SK-N-SH (cell line): ENCODE data around the gene HS6ST1. TPM values are rescaled to one million over a fixed set of nuclear protein-coding genes. Genes with fewer than 3 reads are reported as not detected.

ENCODE experiments used
- CTCF ChIA-PET: fragments of 300-600, 350-600 bp; formaldehyde crosslinking; extraction: SDS; loops from one replicate; lab custom pipeline; 2021; lab: Yijun Ruan, JAX
- POLR2A ChIA-PET: fragments of 350-600 bp; sonication (Branson Sonifier 250); formaldehyde crosslinking; extraction: SDS; loops from one replicate; lab custom pipeline; 2020; ENCODE audit warnings: antibody characterized with exemption, inconsistent platforms; lab: Yijun Ruan, JAX
- DNase-seq: peaks from one replicate; pipeline ENCODE4 v3.0.0; 2012
- H2AFZ ChIP-seq: fragments of 200-600 bp; sonication (generic); 2 replicates; pipeline ENCODE4 v1.8.1; 2016; ENCODE audit warnings: antibody characterized with exemption, mild to moderate bottlenecking, low read depth
- H3F3A ChIP-seq: fragments of 200-600 bp; sonication (generic); replicated peaks from 2 replicates; pipeline ENCODE3; 2016; ENCODE audit warnings: antibody characterized with exemption, mild to moderate bottlenecking; ENCODE audit not compliant: insufficient read depth
- H3K27ac ChIP-seq, 2 experiments: fragments of 200-500 bp in 1 of 2; fragments of 200-600 bp in 1 of 2; sonication (Bioruptor generic) in 1 of 2; sonication (generic), shearing (Covaris generic) in 1 of 2; 2 replicates each; pipeline versions ENCODE4 v1.5.1 to v1.6.1; 2014 to 2016; ENCODE audit warnings: low read depth in 2 of 2, inconsistent platforms in 1 of 2, low read length in 1 of 2, mild to moderate bottlenecking in 1 of 2, mixed read lengths in 1 of 2
- H3K27me3 ChIP-seq: fragments of 200-600 bp; sonication (generic), shearing (Covaris generic); 2 replicates; pipeline ENCODE4 v1.6.1; 2016; ENCODE audit warnings: mixed run types; ENCODE audit not compliant: insufficient read depth
- H3K36me3 ChIP-seq, 2 experiments: fragments of 200-500 bp in 1 of 2; fragments of 200-600 bp in 1 of 2; sonication (Bioruptor generic) in 1 of 2; sonication (generic) in 1 of 2; replicated peaks in 1 of 2; 2 replicates each; pipeline versions ENCODE3 to v1.5.1; 2014 to 2016; ENCODE audit warnings: low read length in 1 of 2, mild to moderate bottlenecking in 1 of 2; ENCODE audit not compliant: insufficient read depth in 2 of 2, control insufficient read depth in 1 of 2
- H3K4me1 ChIP-seq, 2 experiments: fragments of 200-500 bp in 1 of 2; fragments of 200-600 bp in 1 of 2; sonication (Bioruptor generic) in 1 of 2; sonication (generic), shearing (Covaris generic) in 1 of 2; 2 replicates each; pipeline versions ENCODE4 v1.5.1 to v1.6.1; 2014 to 2016; ENCODE audit warnings: low read depth in 1 of 2, low read length in 1 of 2, mixed run types in 1 of 2; ENCODE audit not compliant: insufficient read depth in 2 of 2, control insufficient read depth in 1 of 2
- H3K4me2 ChIP-seq: fragments of 200-600 bp; sonication (generic), shearing (Covaris generic); 2 replicates; pipeline ENCODE4 v1.6.1; 2017; ENCODE audit warnings: mixed run types
- H3K4me3 ChIP-seq, 2 experiments: fragments of 200-500 bp in 1 of 2; fragments of 200-600 bp in 1 of 2; sonication (Bioruptor generic) in 1 of 2; sonication (generic), shearing (Covaris generic) in 1 of 2; 2 replicates each; pipeline versions ENCODE4 v1.5.1 to v1.8.1; 2014 to 2016; ENCODE audit warnings: low read depth in 2 of 2, inconsistent platforms in 1 of 2, low read length in 1 of 2, mild to moderate bottlenecking in 1 of 2, mixed read lengths in 1 of 2, moderate library complexity in 1 of 2
- H3K79me2 ChIP-seq: fragments of 200-600 bp; sonication (generic); 2 replicates; pipeline ENCODE4 v1.8.1; 2017; ENCODE audit warnings: mild to moderate bottlenecking; ENCODE audit not compliant: insufficient read depth
- H3K9ac ChIP-seq: fragments of 200-600 bp; sonication (generic); 2 replicates; pipeline ENCODE4 v1.6.1; 2017; ENCODE audit warnings: mixed run types
- H3K9me2 ChIP-seq: fragments of 200-600 bp; sonication (generic); 2 replicates; pipeline ENCODE4 v1.6.1; 2017; ENCODE audit warnings: mixed run types
- H3K9me3 ChIP-seq: fragments of 200-600 bp; sonication (generic); 2 replicates; pipeline ENCODE4 v1.6.1; 2017; ENCODE audit warnings: mixed run types, mild to moderate bottlenecking, moderate library complexity
- H4K20me1 ChIP-seq: fragments of 200-600 bp; sonication (generic); 2 replicates; pipeline ENCODE4 v1.6.1; 2017; ENCODE audit warnings: mild to moderate bottlenecking, mixed run types; ENCODE audit not compliant: insufficient read depth
- CHD2 ChIP-seq: fragments of 150-350 bp; IDR thresholded peaks from 2 replicates; pipeline ENCODE4 v1.6.1; 2018; ENCODE audit warnings: low read length; ENCODE audit not compliant: partially characterized antibody
- CTCF ChIP-seq: fragments of 200-600 bp; sonication (generic); IDR thresholded peaks from 2 replicates; pipeline ENCODE4 v1.6.1; 2017; ENCODE audit warnings: antibody characterized with exemption, mild to moderate bottlenecking, moderate library complexity
- ELF1 ChIP-seq: IDR thresholded peaks from 2 replicates; pipeline ENCODE4 v1.4.0; 2012
- EP300 ChIP-seq, 2 experiments: IDR thresholded peaks; 2 replicates each; pipeline versions ENCODE4 v1.4.0 to v1.6.1; 2012; ENCODE audit warnings: borderline replicate concordance in 1 of 2, low read depth in 1 of 2, low read length in 1 of 2
- FOXM1 ChIP-seq: IDR thresholded peaks from 2 replicates; pipeline ENCODE4 v1.4.0; 2012; ENCODE audit warnings: low read depth, mild to moderate bottlenecking
- GATA2 ChIP-seq: sonication (generic); formaldehyde crosslinking; IDR thresholded peaks from 2 replicates; pipeline ENCODE4 v1.5.0; 2020; ENCODE audit warnings: mild to moderate bottlenecking, missing genetic modification reagents
- MAX ChIP-seq: IDR thresholded peaks from 2 replicates; pipeline ENCODE4 v1.4.0; 2012; ENCODE audit warnings: low read depth
- MXI1 ChIP-seq: IDR thresholded peaks from 2 replicates; pipeline ENCODE4 v1.6.1; 2012; ENCODE audit warnings: mild to moderate bottlenecking, low read depth, low read length, improper control_type of control experiment
- NRF1 ChIP-seq: IDR thresholded peaks from 2 replicates; pipeline ENCODE4 v1.6.1; 2012; ENCODE audit warnings: low read depth, mild to moderate bottlenecking, low read length
- RCOR1 ChIP-seq: fragments of 150-350 bp; IDR thresholded peaks from 2 replicates; pipeline ENCODE4 v1.6.1; 2017; ENCODE audit warnings: antibody characterized with exemption, low read length
- SIN3A ChIP-seq: IDR thresholded peaks from 2 replicates; pipeline ENCODE4 v1.6.1; 2012; ENCODE audit warnings: low read depth, mild to moderate bottlenecking, low read length, moderate library complexity, borderline replicate concordance
- TAF1 ChIP-seq: IDR thresholded peaks from 2 replicates; pipeline ENCODE4 v1.6.1; 2012; ENCODE audit warnings: low read depth, mild to moderate bottlenecking, low read length, moderate library complexity, borderline replicate concordance
- TCF12 ChIP-seq: IDR thresholded peaks from 2 replicates; pipeline ENCODE4 v1.4.0; 2012
- TEAD4 ChIP-seq: IDR thresholded peaks from 2 replicates; pipeline ENCODE4 v1.4.0; 2012; ENCODE audit warnings: mild to moderate bottlenecking, borderline replicate concordance; ENCODE audit not compliant: insufficient read depth
- USF1 ChIP-seq: IDR thresholded peaks from 2 replicates; pipeline ENCODE4 v1.4.0; 2012; ENCODE audit warnings: low read depth, borderline replicate concordance
- USF2 ChIP-seq: fragments of 150-350 bp; IDR thresholded peaks from 2 replicates; pipeline ENCODE4 v1.6.1; 2017; ENCODE audit warnings: antibody characterized with exemption, low read length, low read depth, borderline replicate concordance
- ZBTB33 ChIP-seq: IDR thresholded peaks from 2 replicates; pipeline ENCODE4 v1.4.0; 2012; ENCODE audit warnings: low read depth, borderline replicate concordance
- WGBS: methylation state at CpG from one replicate; pipeline ENCODE4 v1.1.6; 2017; ENCODE audit warnings: low lambda C conversion rate; 5-methylcytosine and 5-hydroxymethylcytosine counted together
- polyA plus RNA-seq, 3 experiments: library from polyadenylated mRNA; depleted of rRNA; stranded (reverse); fragments of >200 nt; gene quantifications; 2 replicates each; pipeline ENCODE4 v1.2.3, GENCODE V29; 2012

Gene HS6ST1
- polyA plus RNA-seq, 1 of the 3 experiments (the other 2 are of a cell fraction) = 5.9 TPM

GRCh38 chr2:128289439-128289838 lies 29.2 kb downstream of the HS6ST1 start:
- TF ChIP-seq EP300 (IDR thresholded peaks at IDR 0.05; ENCODE audit: borderline replicate concordance in 1 of 2, low read depth in 1 of 2, low read length in 1 of 2) (no peak), ZBTB33 (no peak), NRF1 (no peak), CTCF (no peak), MXI1 (no peak), USF2 (no peak), FOXM1 (no peak), MAX (no peak), TEAD4 (no peak), TAF1 (no peak)
- no peaks in the 10 kb centered on the region; the same call in 1 of the 2 replicates for H4K20me1 ChIP-seq
- 99% methylated on average over 10 of the region's 10 CpGs for WGBS
- H3K4me1 ChIP-seq = peaks cover 3 to 38% of the 10 kb centered on the region in 2 experiments; a peak in 2 of 4 replicates
- no peak overlapping the region for H2AFZ ChIP-seq
- no peak overlapping the region for H3K4me3 ChIP-seq
- no peaks in the 10 kb centered on the region for H3F3A ChIP-seq
- no peak overlapping the region for H3K4me2 ChIP-seq
- H3K27ac ChIP-seq = no peak overlapping the region
- no peak for DNase-seq
- H3K9ac ChIP-seq = no peak overlapping the region
- H3K9me3 ChIP-seq = peaks cover 3% of the 10 kb centered on the region; the same call in 1 of the 2 replicates
- no peaks in the 10 kb centered on the region for H3K36me3 ChIP-seq
- H3K9me2 ChIP-seq = no peaks in the 10 kb centered on the region
- no peaks in the 10 kb centered on the region for H3K79me2 ChIP-seq
- H3K27me3 ChIP-seq = no peaks in the 10 kb centered on the region
- POLR2A ChIA-PET = no interaction called here
- CTCF ChIA-PET = no interaction called here

GRCh38 chr2:128288781-128289180 lies 29.9 kb downstream of the HS6ST1 start:
- Histone ChIP-seq H3K27me3 (no peaks in the 10 kb centered on the region), H3K4me1 (peaks cover 3 to 41% of the 10 kb centered on the region in 2 experiments; a peak in 2 of 4 replicates), H3K27ac (no peak overlapping the region), H2AFZ (no peak overlapping the region), H3K9ac (no peak overlapping the region), H3K4me3 (no peak overlapping the region), H3K9me2 (no peaks in the 10 kb centered on the region), H3K4me2 (no peak overlapping the region), H4K20me1 (no peaks in the 10 kb centered on the region; the same call in 1 of the 2 replicates), H3F3A (no peaks in the 10 kb centered on the region), H3K9me3 (peaks cover 3% of the 10 kb centered on the region; the same call in 1 of the 2 replicates), H3K79me2 (no peaks in the 10 kb centered on the region), H3K36me3 (no peaks in the 10 kb centered on the region)
- ChIA-PET POLR2A (no interaction called here), CTCF (interaction anchor here (0.9 kb wide), 1 partner anchor 10 kb away, joined by 5 read pairs; no protein-coding TSS in a partner anchor)
- WGBS = 97% methylated on average over 5 of the region's 9 CpGs
- no peak for DNase-seq
- TF ChIP-seq ELF1 (no peak), TEAD4 (no peak), NRF1 (no peak), USF2 (no peak), ZBTB33 (no peak), SIN3A (no peak), CHD2 (no peak), USF1 (no peak), GATA2 (CRISPR knock-in tag) (no peak), TAF1 (no peak), RCOR1 (no peak), TCF12 (no peak)
